ENCODE measurements around the gene FCN1. TPM values are rescaled to one million over a fixed set of nuclear protein-coding genes. Genes with fewer than 3 reads are reported as not detected.

Gene FCN1
- total RNA-seq, 8 experiments from 2014 or later: 0.05 to 0.45 (median 0.13) TPM; not detected in 1

DNA sequence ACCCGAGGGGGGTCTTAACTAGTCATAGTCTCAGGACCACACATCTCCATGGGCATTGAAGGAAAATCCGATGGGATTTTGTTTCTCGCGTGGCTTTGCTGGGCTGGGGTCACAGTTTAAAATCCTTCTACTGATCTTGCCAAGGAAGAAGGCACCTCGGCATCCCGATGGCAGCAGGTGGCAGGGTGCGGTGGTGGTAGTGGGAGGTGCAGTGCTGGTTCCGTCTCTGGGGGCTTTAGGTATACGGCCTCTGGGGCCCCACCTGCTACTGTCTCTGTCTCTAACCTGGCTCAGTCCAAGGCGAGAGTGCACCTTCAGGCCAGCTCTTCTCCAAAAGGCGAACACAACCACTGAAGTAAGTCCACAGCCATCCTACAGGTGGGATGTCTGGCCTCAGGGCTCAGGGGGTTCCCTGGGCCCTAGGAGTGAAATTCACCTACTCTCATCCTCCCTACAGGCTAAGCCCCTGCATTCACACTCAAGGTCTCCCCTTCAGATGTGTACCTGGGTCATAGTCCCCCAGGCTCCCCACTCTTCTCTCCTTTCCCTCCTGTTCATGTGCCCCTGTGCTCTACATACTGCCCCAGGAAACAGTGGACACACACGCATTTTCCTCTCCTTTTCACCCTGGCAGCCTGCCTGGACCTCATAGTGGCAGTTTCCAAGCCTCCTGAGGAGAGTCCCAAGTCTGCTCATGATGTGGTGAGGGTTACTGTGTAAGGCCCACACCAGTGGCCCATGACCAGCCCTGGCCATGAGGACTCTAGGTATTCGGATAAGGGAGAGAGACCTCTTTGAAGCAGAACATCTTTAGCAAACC, 37.8 kb downstream of the FCN1 start:
- no peak overlapping the region for H3K4me3 ChIP-seq
- peak overlapping the region in 1 of 2 donors; percentile 3 for H3K27ac ChIP-seq
- in situ Hi-C loops (cut with MboI; ENCODE audit: low pct_unique_long_range_greater_than_20kb in 2 of 9, low sequenced_read_pairs in 9 of 9, unreplicated experiment in 9 of 9): no loop called here
- WGBS, 10 experiments: 33 to 93% (median 70%) methylated on average over 1 to 3 of the region's 13 CpGs; no CpG with 5 or more reads in 4 of the 10 experiments
- ATAC-seq (replicated peaks in 6 of 8): peak in 2 of 8 experiments; percentile 4 to 16
- H3K4me1 ChIP-seq (replicated peaks in 1 of 2): peaks cover 0 to 5% of the 10 kb centered on the region in 2 donors

DNA sequence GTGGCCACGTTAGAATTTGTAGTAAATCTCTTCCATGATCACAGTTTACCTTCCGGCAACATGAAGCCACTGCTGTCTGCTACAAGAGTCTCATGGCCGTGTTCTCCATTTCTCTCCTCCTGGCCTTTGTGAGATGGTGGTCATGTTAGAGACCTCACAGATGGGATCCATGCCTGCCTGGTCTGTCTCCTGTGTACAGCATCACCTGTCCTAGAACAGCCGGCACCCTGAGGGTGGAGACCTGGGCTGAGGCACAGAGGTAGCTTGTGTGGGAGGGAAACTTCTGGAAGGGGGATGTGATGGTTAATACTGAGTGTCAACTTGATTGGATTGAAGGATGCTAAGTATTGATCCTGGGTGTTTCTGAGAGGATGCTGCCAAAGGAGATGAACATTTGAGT, 40.2 kb downstream of the FCN1 start:
- peaks cover 0 to 5% of the 10 kb centered on the region in 2 donors for H3K4me1 ChIP-seq (replicated peaks in 1 of 2)
- 42 to 100% (median 78%) methylated on average over 1 to 4 of the region's 4 CpGs; no CpG with 5 or more reads in 3 of the 10 experiments for WGBS, 10 experiments
- H3K27ac ChIP-seq: no peak overlapping the region
- in situ Hi-C loops (cut with MboI; ENCODE audit: low pct_unique_long_range_greater_than_20kb in 2 of 9, low sequenced_read_pairs in 9 of 9, unreplicated experiment in 9 of 9): no loop called here
- ATAC-seq (replicated peaks in 6 of 8): no peak
- H3K4me3 ChIP-seq: no peak overlapping the region

DNA sequence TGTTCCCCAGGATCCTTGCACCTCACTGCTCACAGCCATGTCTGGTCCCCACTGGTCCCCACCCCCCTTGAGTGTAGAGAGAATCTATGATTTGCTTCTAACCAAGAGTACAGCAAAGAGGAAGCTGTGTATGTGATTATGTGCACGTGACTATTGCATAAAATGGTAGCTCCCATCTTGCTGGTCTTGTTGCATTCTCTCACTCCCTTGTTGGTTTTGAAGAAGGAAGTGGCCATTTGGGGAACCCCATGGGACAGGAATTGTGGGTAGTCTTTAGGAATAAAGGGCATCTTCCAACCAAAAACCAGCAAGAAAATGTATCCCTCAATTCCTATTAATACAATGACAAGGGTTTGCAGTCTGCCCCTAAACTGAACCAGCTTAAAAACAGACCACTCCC, 42.3 kb downstream of the FCN1 start:
- no peak for ATAC-seq (replicated peaks in 6 of 8)
- no peak overlapping the region for H3K27ac ChIP-seq
- no peak overlapping the region for H3K4me3 ChIP-seq
- WGBS, 10 experiments: 0 to 83% (median 69%) methylated on average over 1 of the region's 1 CpG; no CpG with 5 or more reads in 6 of the 10 experiments
- peaks cover 0 to under 1% of the 10 kb centered on the region in 2 donors for H3K4me1 ChIP-seq (replicated peaks in 1 of 2)
- in situ Hi-C loops (cut with MboI; ENCODE audit: low pct_unique_long_range_greater_than_20kb in 2 of 9, low sequenced_read_pairs in 9 of 9, unreplicated experiment in 9 of 9): no loop called here

DNA sequence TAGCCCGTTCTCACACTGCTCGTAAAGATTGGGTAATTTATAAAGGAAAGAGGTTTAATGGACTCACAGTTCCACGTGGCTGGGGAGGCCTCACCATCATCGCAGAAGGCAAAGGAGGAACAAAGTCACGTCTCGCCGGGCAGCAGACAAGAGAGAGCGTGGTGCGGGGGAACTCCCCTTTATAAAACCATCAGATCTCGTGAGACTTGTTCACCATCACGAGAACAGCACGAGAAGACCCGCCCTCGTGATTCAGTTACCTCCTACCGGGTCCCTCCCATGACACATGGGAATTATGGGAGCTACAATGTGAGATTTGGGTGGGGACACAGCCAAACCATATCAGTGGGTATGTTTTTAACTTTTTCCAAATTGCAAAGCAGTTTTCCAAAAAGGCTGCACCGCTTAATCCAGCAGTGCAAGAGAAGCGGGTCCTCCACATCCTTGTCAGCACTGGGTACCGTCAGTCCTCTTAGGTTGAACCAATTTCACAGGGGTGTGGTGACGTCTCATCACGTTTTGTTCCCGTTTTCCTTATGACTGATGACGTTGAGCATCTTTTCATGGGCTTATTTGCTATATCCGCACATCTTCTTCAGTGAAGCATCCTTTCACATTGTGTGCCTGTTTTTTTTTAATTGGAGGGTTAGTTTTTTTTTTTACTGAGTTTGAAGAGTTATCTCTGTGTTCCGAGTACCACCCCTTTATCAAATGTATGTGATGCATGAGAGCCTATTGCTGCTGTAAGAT, 45.1 kb downstream of the FCN1 start:
- 63 to 100% (median 80%) methylated on average over 1 to 19 of the region's 24 CpGs for WGBS, 10 experiments
- H3K4me3 ChIP-seq: no peak overlapping the region
- no peak overlapping the region for H3K27ac ChIP-seq
- no peaks in the 10 kb centered on the region for H3K4me1 ChIP-seq (replicated peaks in 1 of 2)
- in situ Hi-C loops (cut with MboI; ENCODE audit: low pct_unique_long_range_greater_than_20kb in 2 of 9, low sequenced_read_pairs in 9 of 9, unreplicated experiment in 9 of 9): no loop called here
- ATAC-seq (replicated peaks in 6 of 8): no peak

DNA sequence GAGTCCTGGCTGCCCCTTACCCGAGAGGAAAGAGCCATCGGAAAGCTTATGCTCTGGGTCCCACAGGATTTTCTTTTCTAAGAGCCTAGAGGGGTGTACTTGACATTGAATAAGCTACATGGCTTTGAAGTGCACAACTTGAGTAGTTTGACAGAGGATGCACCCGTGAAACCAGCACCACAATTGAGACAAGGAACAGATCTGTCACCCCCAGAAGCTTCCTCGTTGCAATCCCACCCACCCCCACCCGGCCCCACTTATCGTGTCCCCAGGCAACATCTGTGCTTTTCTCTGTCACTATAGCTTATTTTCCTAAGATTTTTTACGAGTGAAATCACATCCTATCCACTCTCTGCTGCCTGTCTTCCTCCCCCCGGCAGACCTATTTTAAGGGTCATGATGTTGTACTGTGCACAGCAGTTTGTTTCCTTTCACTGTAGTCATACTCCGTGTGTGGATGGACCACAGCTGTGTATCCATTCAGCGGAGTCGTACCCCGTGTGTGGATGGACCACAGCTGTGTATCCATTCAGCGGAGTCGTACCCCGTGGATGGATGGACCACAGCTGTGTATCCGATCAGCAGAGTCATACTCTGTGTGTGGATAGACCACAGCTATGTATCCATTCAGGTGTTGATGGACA, 45.9 kb downstream of the FCN1 start:
- in situ Hi-C loops (cut with MboI; ENCODE audit: low pct_unique_long_range_greater_than_20kb in 2 of 9, low sequenced_read_pairs in 9 of 9, unreplicated experiment in 9 of 9): no loop called here
- Histone ChIP-seq H3K4me3 (no peak overlapping the region), H3K27ac (no peak overlapping the region), H3K4me1 (replicated peaks in 1 of 2) (no peaks in the 10 kb centered on the region)
- WGBS, 10 experiments: 29 to 100% (median 77%) methylated on average over 2 to 8 of the region's 16 CpGs; no CpG with 5 or more reads in 3 of the 10 experiments
- ATAC-seq (replicated peaks in 6 of 8): no peak

- Histone ChIP-seq H3K27ac (no peak overlapping the region), H3K4me3 (no peak overlapping the region), H3K4me1 (replicated peaks in 1 of 2) (no peaks in the 10 kb centered on the region)
- in situ Hi-C loops (cut with MboI; ENCODE audit: low pct_unique_long_range_greater_than_20kb in 2 of 9, low sequenced_read_pairs in 9 of 9, unreplicated experiment in 9 of 9): no loop called here
- 10 to 89% (median 81%) methylated on average over 2 to 13 of the region's 30 CpGs; no CpG with 5 or more reads in 2 of the 10 experiments for WGBS, 10 experiments
- ATAC-seq (replicated peaks in 6 of 8): no peak
Measured at GRCh38 chr9:134870746-134871662, 46.7 kb downstream of the FCN1 start.

- no peak overlapping the region for H3K4me3 ChIP-seq
- H3K27ac ChIP-seq: no peak overlapping the region
- WGBS, 10 experiments: 82% methylated on average over 9 of the region's 11 CpGs; no CpG with 5 or more reads in 9 of the 10 experiments
- ATAC-seq (replicated peaks in 6 of 8): no peak
- in situ Hi-C loops (cut with MboI; ENCODE audit: low pct_unique_long_range_greater_than_20kb in 2 of 9, low sequenced_read_pairs in 9 of 9, unreplicated experiment in 9 of 9): no loop called here
- no peaks in the 10 kb centered on the region for H3K4me1 ChIP-seq (replicated peaks in 1 of 2)
Measured at GRCh38 chr9:134870301-134870694, 47.4 kb downstream of the FCN1 start.

DNA sequence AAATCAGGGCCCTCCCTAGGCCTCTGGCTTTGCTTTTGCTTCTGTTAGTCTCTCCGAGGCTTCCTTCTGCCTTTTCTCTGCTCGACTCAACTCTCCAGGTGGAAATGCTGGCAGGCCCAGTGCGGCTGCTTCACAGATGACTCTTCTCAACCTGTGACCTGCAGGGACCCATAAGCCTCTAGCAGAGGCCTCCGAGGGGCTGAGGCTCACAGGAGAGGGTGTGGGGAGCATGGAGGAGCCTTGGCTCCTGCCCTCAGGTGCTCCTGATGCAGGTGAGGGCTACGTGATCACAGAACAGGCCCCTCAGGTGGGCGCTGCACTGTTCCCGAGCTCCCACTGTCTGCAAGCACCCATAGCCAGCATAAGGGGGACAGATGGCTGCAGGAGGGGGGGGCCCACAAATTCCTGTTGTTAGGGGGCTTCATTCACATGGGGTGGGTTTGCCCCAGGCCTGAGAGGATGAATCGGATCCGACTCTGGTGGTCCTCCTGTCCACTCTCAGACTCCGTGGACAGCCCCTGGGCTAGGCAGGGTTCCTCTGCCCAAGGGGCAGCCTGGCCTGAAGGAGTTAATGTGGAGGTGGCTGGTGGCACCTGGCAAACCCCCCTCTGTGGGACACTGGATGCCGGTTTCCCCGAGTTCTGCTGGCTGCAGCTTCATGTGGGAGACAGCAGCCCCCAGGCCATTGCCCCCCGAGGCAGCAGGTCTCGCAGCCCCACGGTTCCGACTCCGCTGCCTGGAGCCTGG, 48.0 kb downstream of the FCN1 start:
- 80 to 83% methylated on average over 6 to 7 of the region's 17 CpGs; no CpG with 5 or more reads in 8 of the 10 experiments for WGBS, 10 experiments
- Histone ChIP-seq H3K27ac (no peak overlapping the region), H3K4me3 (no peak overlapping the region), H3K4me1 (replicated peaks in 1 of 2) (no peaks in the 10 kb centered on the region)
- ATAC-seq (replicated peaks in 6 of 8): no peak
- in situ Hi-C loops (cut with MboI; ENCODE audit: low pct_unique_long_range_greater_than_20kb in 2 of 9, low sequenced_read_pairs in 9 of 9, unreplicated experiment in 9 of 9): no loop called here

GRCh38 chr9:134868751-134869553, 48.8 kb downstream of the FCN1 start:
- no peak for ATAC-seq (replicated peaks in 6 of 8)
- Histone ChIP-seq H3K4me1 (replicated peaks in 1 of 2) (no peaks in the 10 kb centered on the region), H3K4me3 (no peak overlapping the region), H3K27ac (no peak overlapping the region)
- WGBS, 10 experiments: 58 to 89% (median 70%) methylated on average over 3 to 7 of the region's 25 CpGs; no CpG with 5 or more reads in 4 of the 10 experiments
- in situ Hi-C loops (cut with MboI; ENCODE audit: low pct_unique_long_range_greater_than_20kb in 2 of 9, low sequenced_read_pairs in 9 of 9, unreplicated experiment in 9 of 9): no loop called here

DNA sequence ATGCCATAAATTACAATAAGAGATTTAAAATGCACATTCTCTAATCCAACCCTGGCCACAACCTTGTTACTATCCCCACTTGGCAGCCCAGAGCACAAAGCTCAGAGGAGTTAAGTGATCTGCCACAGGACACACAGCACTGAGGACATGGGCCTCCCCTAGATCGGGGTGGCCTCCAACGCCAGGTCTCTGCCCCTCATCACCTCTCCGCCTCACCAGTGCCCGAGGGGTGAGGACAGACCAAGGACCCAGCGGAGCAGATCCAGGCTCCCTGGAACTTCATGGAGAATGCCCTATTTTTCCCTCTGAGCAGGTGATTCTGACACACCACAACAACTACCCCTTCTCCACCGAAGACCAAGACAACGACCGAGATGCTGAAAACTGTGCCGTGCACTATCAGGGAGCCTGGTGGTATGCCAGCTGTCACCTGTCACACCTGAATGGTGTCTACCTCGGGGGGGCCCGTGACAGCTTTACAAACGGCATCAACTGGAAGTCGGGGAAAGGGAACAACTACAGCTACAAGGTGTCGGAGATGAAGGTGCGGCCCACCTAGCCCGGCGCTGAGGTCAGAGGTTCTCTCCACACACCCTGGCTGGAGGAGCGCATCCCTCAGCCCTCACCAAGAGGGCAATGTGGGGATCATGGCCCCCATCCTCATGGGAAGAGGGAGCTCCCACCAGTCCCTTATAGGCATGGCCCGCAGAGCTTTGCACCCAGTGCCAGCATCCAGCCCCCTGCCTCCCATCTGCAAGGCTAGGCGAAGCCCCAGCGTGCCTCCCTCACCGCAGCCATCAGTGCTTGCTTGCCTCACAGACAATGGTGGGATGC, 49.6 kb downstream of the FCN1 start:
- WGBS, 10 experiments: 81 to 97% (median 90%) methylated on average over 2 to 9 of the region's 22 CpGs; no CpG with 5 or more reads in 3 of the 10 experiments
- no peak overlapping the region for H3K4me3 ChIP-seq
- in situ Hi-C loops (cut with MboI; ENCODE audit: low pct_unique_long_range_greater_than_20kb in 2 of 9, low sequenced_read_pairs in 9 of 9, unreplicated experiment in 9 of 9): no loop called here
- no peak for ATAC-seq (replicated peaks in 6 of 8)
- no peaks in the 10 kb centered on the region for H3K4me1 ChIP-seq (replicated peaks in 1 of 2)
- H3K27ac ChIP-seq: no peak overlapping the region

- no peaks in the 10 kb centered on the region for H3K4me1 ChIP-seq (replicated peaks in 1 of 2)
- no peak overlapping the region for H3K4me3 ChIP-seq
- H3K27ac ChIP-seq: no peak overlapping the region
- in situ Hi-C loops (cut with MboI; ENCODE audit: low pct_unique_long_range_greater_than_20kb in 2 of 9, low sequenced_read_pairs in 9 of 9, unreplicated experiment in 9 of 9): no loop called here
- ATAC-seq (replicated peaks in 6 of 8): no peak
- WGBS, 10 experiments: no CpG with 5 or more reads among the region's 13 CpGs
Measured at GRCh38 chr9:134864821-134865190, 52.9 kb downstream of the FCN1 start.

All from motor neuron (in vitro differentiated cells).